ENCODE measurements around the gene BRPF1.

DNA sequence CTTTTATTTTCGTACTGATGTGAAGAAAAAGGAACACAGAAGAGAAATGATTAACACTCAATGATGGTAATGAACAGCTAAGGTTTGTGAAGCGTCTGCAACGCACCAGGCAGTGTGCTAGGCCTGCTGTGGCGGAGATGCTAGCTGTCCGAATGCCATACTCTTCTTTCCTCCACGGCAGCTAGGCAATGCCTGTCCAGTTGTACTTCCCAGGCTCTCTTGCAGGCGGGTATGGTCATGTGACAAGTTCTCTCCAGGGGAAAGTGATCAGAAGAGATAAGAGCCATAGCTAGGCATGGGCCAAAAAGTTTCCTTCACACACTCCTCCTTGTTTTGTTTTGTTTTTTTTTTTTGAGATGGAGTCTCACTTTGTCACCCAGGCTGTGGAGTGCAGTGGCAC is 54.1 kb downstream of the BRPF1 start:
- no peak for TF ChIP-seq CTCF (IDR thresholded peaks at IDR 0.05; ENCODE audit: insufficient read depth, low read depth, low read length)
- TF ChIP-seq EZH2 (IDR thresholded peaks at IDR 0.05; ENCODE audit: insufficient read depth, low read length), result no peak

Data from astrocyte (in vitro differentiated cells and primary cell).